Stimulated activated CD4-positive, alpha-beta T cell treated with anti-CD3 and anti-CD28 coated beads, Interleukin-15, amount 100 ng/mL, for 24 hours (primary cell): Measurements from ENCODE around the gene MECP2.
"Not testable (repeated sequence)": the region's sequence is repeated elsewhere in the genome, so short reads cannot be mapped to it uniquely, and the experiment has no call there.

Source experiments
- DNase-seq: peaks from one replicate; pipeline ENCODE4 v3.0.0-alpha.2; 2020

MECP2 gene

GRCh38 chrX:154097589-154098541, at the start of gene MECP2:
Gene MECP2, minus strand, starts transcription at chrX:154097717.
- DNase-seq = peak; percentile 93

GRCh38 chrX:154144010-154144409, 46.5 kb upstream of the MECP2 start, which contains the start of gene OPN1LW:
Gene OPN1LW, plus strand, starts transcription at chrX:154144243. Its CDS starts 41 bp downstream, at chrX:154144284.
- DNase-seq = not testable (repeated sequence)

GRCh38 chrX:154142950-154143745, 45.6 kb upstream of the MECP2 start:
- no peak for DNase-seq

GRCh38 chrX:154142386-154142785, 44.9 kb upstream of the MECP2 start:
- no peak for DNase-seq

GRCh38 chrX:154140742-154141141, 43.2 kb upstream of the MECP2 start:
- no peak for DNase-seq

GRCh38 chrX:154140206-154140605, 42.7 kb upstream of the MECP2 start:
- DNase-seq = no peak

- DNase-seq = no peak
These were observed 41.3 kb upstream of the MECP2 start for GRCh38 chrX:154138857-154139256.

- peak; percentile 71 for DNase-seq
These were observed 39.2 kb upstream of the MECP2 start for GRCh38 chrX:154136627-154137161.

- peak; percentile 8 for DNase-seq
These were observed 38.1 kb upstream of the MECP2 start for GRCh38 chrX:154135458-154136229.

- no peak for DNase-seq
These were observed 34.8 kb upstream of the MECP2 start for GRCh38 chrX:154132366-154132765.

- DNase-seq = no peak
These were observed 34.4 kb upstream of the MECP2 start for GRCh38 chrX:154131955-154132354.

- no peak for DNase-seq
These were observed 28.6 kb upstream of the MECP2 start for GRCh38 chrX:154126101-154126500.

GRCh38 chrX:154125391-154126040, 28.0 kb upstream of the MECP2 start:
- DNase-seq = no peak

GRCh38 chrX:154123241-154124219, 26.0 kb upstream of the MECP2 start:
- peak; percentile 19 for DNase-seq

GRCh38 chrX:154121961-154122360, 24.4 kb upstream of the MECP2 start:
- no peak for DNase-seq

- DNase-seq = no peak
These were observed 23.7 kb upstream of the MECP2 start for GRCh38 chrX:154121207-154121606.

- no peak for DNase-seq
These were observed 23.1 kb upstream of the MECP2 start for GRCh38 chrX:154120567-154120966.

- DNase-seq = no peak
These were observed 20.0 kb upstream of the MECP2 start for GRCh38 chrX:154117566-154117965.

GRCh38 chrX:154116426-154117211, 19.1 kb upstream of the MECP2 start:
- no peak for DNase-seq

- DNase-seq = no peak
These were observed 18.2 kb upstream of the MECP2 start for GRCh38 chrX:154115750-154116149.
